Measurements from ENCODE around the gene ZFP57.
A peak's percentile ranks its signal among the peaks of the same experiment; 100 is the strongest.

ZFP57 gene

GRCh38 chr6:29633534-29633905, 47.4 kb downstream of the ZFP57 start:
- peak overlapping the region; percentile 75 for H3K4me2 ChIP-seq
- no peaks in the 10 kb centered on the region for H4K20me1 ChIP-seq (ENCODE audit: insufficient read depth)
- no peaks in the 10 kb centered on the region for H3K79me2 ChIP-seq (ENCODE audit: insufficient read depth, low read depth)
- no peaks in the 10 kb centered on the region for H3K36me3 ChIP-seq (ENCODE audit: insufficient read depth)
- H3K9ac ChIP-seq, result peak overlapping the region; percentile 13; the same call in 1 of the 2 replicates
- TF ChIP-seq, protein P1, sequence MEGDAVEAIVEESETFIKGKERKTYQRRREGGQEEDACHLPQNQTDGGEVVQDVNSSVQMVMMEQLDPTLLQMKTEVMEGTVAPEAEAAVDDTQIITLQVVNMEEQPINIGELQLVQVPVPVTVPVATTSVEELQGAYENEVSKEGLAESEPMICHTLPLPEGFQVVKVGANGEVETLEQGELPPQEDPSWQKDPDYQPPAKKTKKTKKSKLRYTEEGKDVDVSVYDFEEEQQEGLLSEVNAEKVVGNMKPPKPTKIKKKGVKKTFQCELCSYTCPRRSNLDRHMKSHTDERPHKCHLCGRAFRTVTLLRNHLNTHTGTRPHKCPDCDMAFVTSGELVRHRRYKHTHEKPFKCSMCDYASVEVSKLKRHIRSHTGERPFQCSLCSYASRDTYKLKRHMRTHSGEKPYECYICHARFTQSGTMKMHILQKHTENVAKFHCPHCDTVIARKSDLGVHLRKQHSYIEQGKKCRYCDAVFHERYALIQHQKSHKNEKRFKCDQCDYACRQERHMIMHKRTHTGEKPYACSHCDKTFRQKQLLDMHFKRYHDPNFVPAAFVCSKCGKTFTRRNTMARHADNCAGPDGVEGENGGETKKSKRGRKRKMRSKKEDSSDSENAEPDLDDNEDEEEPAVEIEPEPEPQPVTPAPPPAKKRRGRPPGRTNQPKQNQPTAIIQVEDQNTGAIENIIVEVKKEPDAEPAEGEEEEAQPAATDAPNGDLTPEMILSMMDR (conservative IDR thresholded peaks at IDR 0.05; ENCODE audit: low read depth, low read length), result no peak
- H3K4me3 ChIP-seq (IDR thresholded peaks at IDR 0.05; ENCODE audit: insufficient read depth, low read depth, low read length), result no peak overlapping the region
- no peaks in the 10 kb centered on the region for H3K27me3 ChIP-seq (ENCODE audit: insufficient read depth, low read depth)
- peaks cover 15% of the 10 kb centered on the region for H3K4me1 ChIP-seq (ENCODE audit: low read depth, poor library complexity, severe bottlenecking)
- peak overlapping the region; percentile 80 for H2AFZ ChIP-seq (ENCODE audit: low read depth)
- no peak overlapping the region for H3K27ac ChIP-seq

- Histone ChIP-seq H3K36me3 (ENCODE audit: insufficient read depth) (no peaks in the 10 kb centered on the region), H3K27ac (no peak within 1 kb of the TSS), H3K27me3 (ENCODE audit: insufficient read depth, low read depth) (no peaks in the 10 kb centered on the region), H2AFZ (ENCODE audit: low read depth) (peak within 1 kb of the TSS; percentile 80), H3K4me3 (IDR thresholded peaks at IDR 0.05; ENCODE audit: insufficient read depth, low read depth, low read length) (no peak within 1 kb of the TSS), H3K4me1 (ENCODE audit: low read depth, poor library complexity, severe bottlenecking) (peaks cover 15% of the 10 kb centered on the region), H3K9ac (peak within 1 kb of the TSS; percentile 13; the same call in 1 of the 2 replicates), H4K20me1 (ENCODE audit: insufficient read depth) (no peaks in the 10 kb centered on the region), H3K79me2 (ENCODE audit: insufficient read depth, low read depth) (no peaks in the 10 kb centered on the region), H3K4me2 (peak within 1 kb of the TSS; percentile 75)
- TF ChIP-seq, protein P1 (conservative IDR thresholded peaks at IDR 0.05; ENCODE audit: low read depth, low read length), result no peak
Measured at GRCh38 chr6:29632789-29633533, 48.0 kb downstream of the ZFP57 start, which contains the start of gene GABBR1. Gene GABBR1, minus strand, starts transcription at chr6:29633183. Its CDS starts 798 bp downstream, at chr6:29632385.

DNA sequence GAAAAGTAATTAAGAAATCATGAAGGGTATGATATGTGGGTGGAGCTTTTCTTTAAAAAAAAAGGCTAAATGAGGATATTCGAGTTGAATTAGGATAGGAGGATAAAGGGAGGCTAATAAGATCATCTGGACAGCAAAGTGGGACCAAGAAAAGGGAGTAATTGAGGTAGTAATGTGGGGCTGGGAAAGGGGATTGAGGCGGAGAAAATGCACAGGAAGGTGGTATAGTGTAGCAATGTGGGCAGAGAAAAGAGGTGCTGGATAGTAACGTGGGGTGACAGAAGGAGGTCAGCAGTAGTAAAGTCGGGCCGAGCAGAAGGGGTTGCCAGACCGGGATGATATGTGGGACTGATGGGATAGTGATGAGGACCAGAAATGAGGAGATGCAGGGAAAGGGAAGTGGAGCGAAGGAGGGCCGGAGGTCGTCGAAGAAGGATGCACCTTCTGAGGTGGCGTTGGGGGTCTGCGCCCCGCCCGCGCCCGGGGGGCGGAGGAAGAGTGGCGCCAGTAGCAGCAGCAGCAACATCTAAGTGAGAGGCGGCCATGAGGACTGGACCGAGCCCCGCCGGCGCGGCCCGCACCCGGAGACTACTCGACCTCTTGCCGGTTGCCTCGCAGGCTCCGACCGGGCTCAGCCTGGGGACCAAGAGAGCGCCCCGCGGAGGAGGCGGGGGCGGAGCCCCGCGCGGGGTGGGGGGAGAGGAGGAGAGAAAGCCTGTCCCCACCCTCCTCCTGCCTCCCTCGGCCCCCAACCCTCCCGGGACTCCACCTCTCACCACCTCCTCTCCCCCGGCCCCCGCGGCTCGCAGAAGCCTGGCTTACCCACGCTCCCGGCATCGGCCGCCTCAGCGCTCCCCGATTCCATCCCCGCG, 48.9 kb downstream of the ZFP57 start:
- Histone ChIP-seq H3K79me2 (ENCODE audit: insufficient read depth, low read depth) (no peaks in the 10 kb centered on the region), H3K27ac (no peak overlapping the region), H3K9ac (peak overlapping the region; percentile 13; the same call in 1 of the 2 replicates), H2AFZ (ENCODE audit: low read depth) (peak overlapping the region; percentile 49; the same call in 1 of the 2 replicates), H3K4me2 (peak overlapping the region; percentile 29), H3K36me3 (ENCODE audit: insufficient read depth) (no peaks in the 10 kb centered on the region), H3K4me3 (IDR thresholded peaks at IDR 0.05; ENCODE audit: insufficient read depth, low read depth, low read length) (no peak overlapping the region), H3K27me3 (ENCODE audit: insufficient read depth, low read depth) (no peaks in the 10 kb centered on the region), H3K4me1 (ENCODE audit: low read depth, poor library complexity, severe bottlenecking) (peaks cover 15% of the 10 kb centered on the region), H4K20me1 (ENCODE audit: insufficient read depth) (no peaks in the 10 kb centered on the region)
- TF ChIP-seq, protein P1 (conservative IDR thresholded peaks at IDR 0.05; ENCODE audit: low read depth, low read length), result no peak

GRCh38 chr6:29631209-29631810, 49.6 kb downstream of the ZFP57 start:
- TF ChIP-seq, protein P1 (conservative IDR thresholded peaks at IDR 0.05; ENCODE audit: low read depth, low read length), result no peak
- peaks cover 15% of the 10 kb centered on the region for H3K4me1 ChIP-seq (ENCODE audit: low read depth, poor library complexity, severe bottlenecking)
- no peaks in the 10 kb centered on the region for H3K27me3 ChIP-seq (ENCODE audit: insufficient read depth, low read depth)
- H3K4me2 ChIP-seq, result peak overlapping the region; percentile 29
- H3K36me3 ChIP-seq (ENCODE audit: insufficient read depth), result no peaks in the 10 kb centered on the region
- H3K79me2 ChIP-seq (ENCODE audit: insufficient read depth, low read depth), result no peaks in the 10 kb centered on the region
- no peak overlapping the region for H2AFZ ChIP-seq (ENCODE audit: low read depth)
- no peak overlapping the region for H3K4me3 ChIP-seq (IDR thresholded peaks at IDR 0.05; ENCODE audit: insufficient read depth, low read depth, low read length)
- H3K9ac ChIP-seq, result no peak overlapping the region
- H4K20me1 ChIP-seq (ENCODE audit: insufficient read depth), result no peaks in the 10 kb centered on the region
- H3K27ac ChIP-seq, result no peak overlapping the region
